CD8-positive, alpha-beta memory T cell (primary cell): ENCODE results near the gene ERG. TPM values are rescaled to one million over a fixed set of nuclear protein-coding genes. Genes with fewer than 3 reads are reported as not detected.

ENCODE experiments used
- CTCF ChIA-PET: fragments of 350-600 bp; sonication (Branson Sonifier 250); formaldehyde crosslinking; loops from one replicate; lab custom pipeline; 2021; ENCODE audit warnings: antibody characterized with exemption; lab: Charles Lee
- POLR2A ChIA-PET: fragments of 350-600 bp; sonication (Branson Sonifier 250); formaldehyde crosslinking; loops from one replicate; lab custom pipeline; 2021; ENCODE audit warnings: antibody characterized with exemption; lab: Charles Lee
- DNase-seq, 5 donors: peaks; one replicate each; pipeline versions ENCODE4 v3.0.0 to v3.0.0-alpha.2; 2020 to 2022; ENCODE audit warnings: mixed read lengths in 1 of 5
- H3K27ac ChIP-seq: one replicate; pipeline ENCODE4 v1.7.0; 2013; ENCODE audit warnings: low read depth, mild to moderate bottlenecking, low read length, moderate library complexity
- H3K27me3 ChIP-seq: 2 replicates; pipeline ENCODE4 v1.7.0; 2013; ENCODE audit warnings: low read length, mild to moderate bottlenecking; ENCODE audit not compliant: insufficient read depth, poor library complexity, severe bottlenecking
- H3K36me3 ChIP-seq: 2 replicates; pipeline ENCODE4 v1.7.0; 2013; ENCODE audit warnings: mild to moderate bottlenecking, low read length, moderate library complexity; ENCODE audit not compliant: insufficient read depth
- H3K4me1 ChIP-seq: 2 replicates; pipeline ENCODE4 v1.7.0; 2013; ENCODE audit warnings: mild to moderate bottlenecking, low read length, moderate library complexity; ENCODE audit not compliant: insufficient read depth
- H3K4me3 ChIP-seq: 2 replicates; pipeline ENCODE4 v1.7.0; 2013; ENCODE audit warnings: mild to moderate bottlenecking, low read length
- H3K9me3 ChIP-seq: 2 replicates; pipeline ENCODE4 v1.7.0; 2013; ENCODE audit warnings: mild to moderate bottlenecking, low read length
- H3K27ac Mint-ChIP-seq, 8 donors: one replicate each; pipeline ENCODE4 v1.8.0; 2020 to 2021; ENCODE audit warnings: mixed read lengths in 8 of 8, mild to moderate bottlenecking in 6 of 8, inconsistent platforms in 3 of 8, moderate library complexity in 3 of 8
- H3K27me3 Mint-ChIP-seq, 2 donors: one replicate each; pipeline ENCODE4 v1.8.0; 2020 to 2021; ENCODE audit warnings: mixed read lengths in 2 of 2, mild to moderate bottlenecking in 1 of 2, moderate library complexity in 1 of 2
- H3K36me3 Mint-ChIP-seq, 3 donors: one replicate each; pipeline ENCODE4 v1.8.0; 2020 to 2021; ENCODE audit warnings: mixed read lengths in 3 of 3, inconsistent platforms in 1 of 3, mild to moderate bottlenecking in 1 of 3
- H3K4me1 Mint-ChIP-seq, 3 donors: one replicate each; pipeline ENCODE4 v1.8.0; 2020 to 2021; ENCODE audit warnings: mixed read lengths in 3 of 3, inconsistent platforms in 1 of 3, mild to moderate bottlenecking in 1 of 3
- H3K4me3 Mint-ChIP-seq, 7 donors: one replicate each; pipeline ENCODE4 v1.8.0; 2020 to 2021; ENCODE audit warnings: mixed read lengths in 7 of 7, mild to moderate bottlenecking in 6 of 7, moderate library complexity in 4 of 7, inconsistent platforms in 2 of 7
- H3K9me3 Mint-ChIP-seq, 5 donors: one replicate each; pipeline ENCODE4 v1.8.0; 2020 to 2022; ENCODE audit warnings: mixed read lengths in 5 of 5, mild to moderate bottlenecking in 3 of 5, moderate library complexity in 2 of 5, inconsistent platforms in 1 of 5
- polyA plus RNA-seq: library from polyadenylated mRNA; unstranded; fragments of 300-500 nt; fragmentation: Illumina TruSeq; gene quantifications from one replicate; pipeline ENCODE4 v1.2.3, GENCODE V29; 2021
- total RNA-seq, 2 experiments: library from RNA; stranded (reverse); gene quantifications; one replicate each; pipeline ENCODE4 v1.2.3, GENCODE V29; 2021

Gene ERG
- total and polyA plus RNA-seq, 3 experiments from 2014 or later = not detected

DNA sequence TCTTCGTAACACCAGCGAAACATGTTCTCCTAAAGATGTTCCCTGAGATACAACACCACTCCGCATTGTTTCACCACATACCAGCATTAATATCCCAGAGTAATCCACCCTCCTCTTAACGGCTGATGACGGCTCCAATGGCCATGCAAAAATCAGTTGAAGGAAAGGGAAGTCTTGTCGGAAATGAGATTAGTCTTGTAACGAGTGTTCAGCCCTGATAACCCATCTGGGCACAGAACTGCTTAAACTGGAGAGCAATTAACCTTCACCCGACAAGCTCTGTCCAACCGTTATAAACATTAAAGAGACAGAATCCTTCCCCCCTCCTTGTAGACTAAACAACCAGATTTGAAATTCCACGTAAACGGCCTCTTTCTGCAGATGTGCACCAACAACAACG is 21.9 kb downstream of the ERG start:
- peaks cover 0 to 8% (median 0%) of the 10 kb centered on the region in 5 donors for H3K9me3 Mint-ChIP-seq
- no peak overlapping the region for H3K27ac Mint-ChIP-seq
- Histone ChIP-seq H3K4me1 (no peaks in the 10 kb centered on the region), H3K27me3 (peaks cover 17% of the 10 kb centered on the region), H3K9me3 (no peaks in the 10 kb centered on the region), H3K27ac (no peak overlapping the region), H3K36me3 (no peaks in the 10 kb centered on the region), H3K4me3 (no peak overlapping the region)
- H3K4me3 Mint-ChIP-seq = no peak overlapping the region
- ChIA-PET CTCF (no interaction called here), POLR2A (no interaction called here)
- H3K36me3 Mint-ChIP-seq = peaks cover 0 to 2% (median 0%) of the 10 kb centered on the region in 3 donors
- DNase-seq = no peak
- no peaks in the 10 kb centered on the region for H3K4me1 Mint-ChIP-seq
- peaks cover 16 to 55% of the 10 kb centered on the region in 2 donors for H3K27me3 Mint-ChIP-seq

DNA sequence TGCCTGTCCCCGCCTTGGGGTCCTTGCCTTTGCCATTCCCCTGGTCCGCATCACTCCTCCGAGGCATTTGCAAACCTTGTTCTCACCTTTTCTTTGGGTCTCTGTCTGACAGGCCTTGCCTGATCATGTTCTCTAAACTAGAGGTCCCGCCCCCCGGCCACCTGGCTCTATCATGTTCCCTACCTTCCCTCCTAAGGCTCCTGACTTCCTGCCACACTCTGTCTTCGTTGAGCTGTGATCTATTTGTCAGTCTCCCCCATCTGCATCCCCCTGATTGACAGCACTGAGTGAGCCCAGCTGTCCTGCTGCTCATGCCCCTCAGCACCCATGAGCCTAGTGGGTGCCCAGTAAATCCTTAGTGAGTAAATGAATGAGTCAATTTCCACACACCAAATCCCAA is 22.8 kb downstream of the ERG start:
- no peak overlapping the region for H3K4me3 ChIP-seq
- POLR2A ChIA-PET = no interaction called here
- peak overlapping the region in 1 of 8 donors; percentile 26 for H3K27ac Mint-ChIP-seq
- H3K4me1 Mint-ChIP-seq = no peaks in the 10 kb centered on the region
- peaks cover 0 to 2% (median 0%) of the 10 kb centered on the region in 3 donors for H3K36me3 Mint-ChIP-seq
- H3K27me3 Mint-ChIP-seq = peaks cover 16 to 55% of the 10 kb centered on the region in 2 donors
- no peak for DNase-seq
- H3K4me3 Mint-ChIP-seq = no peak overlapping the region
- peaks cover 17% of the 10 kb centered on the region for H3K27me3 ChIP-seq
- no peaks in the 10 kb centered on the region for H3K36me3 ChIP-seq
- no peaks in the 10 kb centered on the region for H3K9me3 ChIP-seq
- H3K4me1 ChIP-seq = no peaks in the 10 kb centered on the region
- H3K9me3 Mint-ChIP-seq = peaks cover 0 to 8% (median 0%) of the 10 kb centered on the region in 5 donors
- H3K27ac ChIP-seq = no peak overlapping the region
- CTCF ChIA-PET = no interaction called here

DNA sequence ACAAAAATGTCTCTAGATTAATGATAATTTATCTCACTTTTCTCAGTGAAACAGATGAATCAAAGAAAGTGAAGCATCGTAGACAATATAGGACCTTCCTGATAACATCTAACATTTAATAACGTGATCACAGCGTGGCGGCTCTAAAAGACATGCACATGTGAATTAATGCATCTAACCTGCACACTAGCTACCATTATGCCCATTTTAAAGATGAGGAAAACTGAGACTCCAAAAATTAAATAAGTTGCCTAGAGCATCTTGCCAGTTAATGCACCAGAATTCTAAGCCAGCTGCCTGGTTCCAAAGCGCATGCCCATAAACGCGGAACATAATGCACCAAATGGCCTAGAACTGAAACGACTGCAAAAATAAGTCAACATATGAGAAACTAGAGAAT is 23.5 kb downstream of the ERG start:
- DNase-seq = no peak
- Histone ChIP-seq H3K9me3 (no peaks in the 10 kb centered on the region), H3K4me1 (no peaks in the 10 kb centered on the region), H3K36me3 (no peaks in the 10 kb centered on the region), H3K27ac (no peak overlapping the region), H3K4me3 (no peak overlapping the region), H3K27me3 (peaks cover 16% of the 10 kb centered on the region)
- Mint-ChIP-seq H3K27ac (no peak overlapping the region), H3K9me3 (peaks cover 0 to 8% (median 0%) of the 10 kb centered on the region in 5 donors), H3K4me3 (no peak overlapping the region), H3K4me1 (no peaks in the 10 kb centered on the region), H3K36me3 (peaks cover 0 to 2% (median 0%) of the 10 kb centered on the region in 3 donors), H3K27me3 (peaks cover 16 to 55% of the 10 kb centered on the region in 2 donors)
- POLR2A ChIA-PET = no interaction called here
- CTCF ChIA-PET = no interaction called here

DNA sequence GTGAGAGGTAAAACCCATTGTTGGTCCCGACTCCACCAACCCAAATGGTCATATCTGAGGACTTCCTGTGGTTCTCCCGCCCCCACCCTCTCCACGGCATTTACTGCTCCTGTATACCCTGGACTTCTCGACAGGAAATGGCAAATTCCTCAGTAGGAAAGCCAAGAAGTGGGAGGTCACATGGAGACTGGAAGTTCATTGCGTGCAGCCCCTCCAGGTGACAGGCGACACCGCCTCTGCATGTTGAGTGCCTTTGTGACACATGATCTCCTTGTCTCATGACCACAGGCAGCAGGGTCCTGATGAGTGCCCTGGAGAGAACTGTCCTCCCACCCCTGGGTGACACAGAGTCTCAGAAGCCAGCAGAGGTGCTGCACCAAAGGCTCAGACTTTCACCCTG is 24.2 kb downstream of the ERG start:
- Histone ChIP-seq H3K9me3 (no peaks in the 10 kb centered on the region), H3K27me3 (peaks cover 10% of the 10 kb centered on the region), H3K27ac (no peak overlapping the region), H3K4me3 (no peak overlapping the region), H3K4me1 (no peaks in the 10 kb centered on the region), H3K36me3 (no peaks in the 10 kb centered on the region)
- H3K9me3 Mint-ChIP-seq = peaks cover 0 to 8% (median 0%) of the 10 kb centered on the region in 5 donors
- H3K4me1 Mint-ChIP-seq = no peaks in the 10 kb centered on the region
- POLR2A ChIA-PET = no interaction called here
- no peak overlapping the region for H3K4me3 Mint-ChIP-seq
- CTCF ChIA-PET = no interaction called here
- H3K27me3 Mint-ChIP-seq = peaks cover 15 to 55% of the 10 kb centered on the region in 2 donors
- peaks cover 0 to 2% (median 0%) of the 10 kb centered on the region in 3 donors for H3K36me3 Mint-ChIP-seq
- DNase-seq = no peak
- no peak overlapping the region for H3K27ac Mint-ChIP-seq

DNA sequence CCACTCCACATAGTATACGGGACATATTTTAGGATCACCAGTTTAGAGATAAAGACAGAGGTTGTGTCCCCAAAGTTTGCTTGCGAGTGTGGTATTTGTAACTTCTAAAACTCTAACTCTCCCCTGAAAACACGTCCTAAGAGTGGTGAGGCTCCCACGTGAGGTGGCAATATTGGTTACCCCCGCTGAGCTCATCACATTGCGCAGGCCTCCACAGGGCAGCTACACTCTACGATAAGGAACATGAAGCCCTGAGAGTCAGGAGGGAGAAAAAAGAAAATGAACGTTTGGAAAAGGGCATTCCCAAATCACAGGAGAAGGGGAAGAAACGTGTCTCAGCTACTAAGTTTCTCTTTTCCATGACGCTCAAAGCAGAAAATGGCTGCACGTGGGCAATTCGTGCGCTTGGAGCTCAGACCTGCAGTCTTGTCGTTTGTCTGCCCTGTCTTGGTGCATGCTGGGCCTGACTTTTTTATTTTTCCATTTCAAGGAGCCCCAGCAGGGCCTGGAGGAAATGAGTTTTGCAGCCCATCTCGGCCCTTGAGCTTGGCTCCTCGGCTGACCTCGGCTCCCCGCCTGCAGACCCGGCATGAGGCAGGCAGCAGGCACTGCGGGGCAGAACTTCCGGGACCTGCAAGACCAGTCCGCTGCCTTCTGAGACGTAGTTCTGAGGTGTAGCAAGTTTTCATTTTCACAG is 25.7 kb downstream of the ERG start:
- H3K27ac Mint-ChIP-seq = no peak overlapping the region
- peaks cover 0 to 8% (median 0%) of the 10 kb centered on the region in 5 donors for H3K9me3 Mint-ChIP-seq
- H3K4me3 Mint-ChIP-seq = no peak overlapping the region
- Histone ChIP-seq H3K4me3 (no peak overlapping the region), H3K4me1 (no peaks in the 10 kb centered on the region), H3K27ac (no peak overlapping the region), H3K9me3 (no peaks in the 10 kb centered on the region), H3K36me3 (no peaks in the 10 kb centered on the region), H3K27me3 (peaks cover 10% of the 10 kb centered on the region)
- CTCF ChIA-PET = no interaction called here
- POLR2A ChIA-PET = no interaction called here
- H3K4me1 Mint-ChIP-seq = no peaks in the 10 kb centered on the region
- DNase-seq = no peak
- H3K36me3 Mint-ChIP-seq = peaks cover 0 to 2% (median 0%) of the 10 kb centered on the region in 3 donors
- H3K27me3 Mint-ChIP-seq = peaks cover 15 to 46% of the 10 kb centered on the region in 2 donors

DNA sequence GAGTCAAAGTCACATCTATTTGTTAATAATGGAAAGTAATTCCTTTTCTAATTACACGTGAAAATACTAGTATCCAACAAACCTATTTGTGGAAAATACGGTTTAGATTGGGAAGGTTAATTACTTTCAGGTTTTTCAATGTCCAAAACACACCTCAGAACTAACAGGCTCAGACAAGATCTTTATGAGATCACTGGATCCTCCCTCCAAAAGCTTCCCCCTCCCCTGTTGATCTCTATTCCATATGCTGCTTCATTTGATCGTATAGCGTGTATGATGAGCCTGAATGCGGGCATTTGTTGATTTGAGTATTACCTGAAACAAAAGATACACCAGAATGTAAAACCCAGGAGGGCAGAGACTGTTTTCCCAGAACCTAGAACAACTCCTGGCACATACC is 26.5 kb downstream of the ERG start:
- ChIA-PET CTCF (no interaction called here), POLR2A (no interaction called here)
- no peaks in the 10 kb centered on the region for H3K9me3 ChIP-seq
- no peak overlapping the region for H3K4me3 Mint-ChIP-seq
- peaks cover 15 to 41% of the 10 kb centered on the region in 2 donors for H3K27me3 Mint-ChIP-seq
- H3K27ac Mint-ChIP-seq = no peak overlapping the region
- peaks cover 0 to 2% (median 0%) of the 10 kb centered on the region in 3 donors for H3K36me3 Mint-ChIP-seq
- peaks cover 0 to 8% (median 1%) of the 10 kb centered on the region in 5 donors for H3K9me3 Mint-ChIP-seq
- no peaks in the 10 kb centered on the region for H3K36me3 ChIP-seq
- H3K4me1 ChIP-seq = no peaks in the 10 kb centered on the region
- no peaks in the 10 kb centered on the region for H3K4me1 Mint-ChIP-seq
- no peak for DNase-seq
- H3K27me3 ChIP-seq = peaks cover 10% of the 10 kb centered on the region
- H3K4me3 ChIP-seq = no peak overlapping the region
- H3K27ac ChIP-seq = no peak overlapping the region

DNA sequence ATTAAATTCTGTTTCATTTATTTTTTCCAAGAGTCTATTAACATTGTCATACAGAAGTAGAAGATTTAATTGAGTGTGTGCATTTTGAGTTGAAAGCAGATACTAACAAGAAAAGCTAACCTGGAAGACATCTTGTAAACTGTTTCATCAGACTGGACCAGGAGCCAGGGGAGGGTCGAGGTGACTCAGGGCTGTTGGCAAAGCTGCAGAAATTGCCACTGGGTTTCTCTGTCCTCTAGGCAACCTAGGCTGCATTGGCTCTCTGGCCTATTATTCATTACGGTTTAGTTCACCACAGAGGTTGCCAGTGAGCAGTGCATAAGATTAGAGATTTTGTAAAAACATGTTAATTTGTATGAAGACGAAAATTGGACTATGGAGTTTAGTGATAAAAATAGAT is 27.5 kb downstream of the ERG start:
- no peaks in the 10 kb centered on the region for H3K4me1 ChIP-seq
- H3K4me3 ChIP-seq = no peak overlapping the region
- H3K36me3 Mint-ChIP-seq = peaks cover 0 to 2% (median 0%) of the 10 kb centered on the region in 3 donors
- no peaks in the 10 kb centered on the region for H3K9me3 ChIP-seq
- H3K4me1 Mint-ChIP-seq = no peaks in the 10 kb centered on the region
- no peaks in the 10 kb centered on the region for H3K36me3 ChIP-seq
- peaks cover 15 to 31% of the 10 kb centered on the region in 2 donors for H3K27me3 Mint-ChIP-seq
- H3K27ac Mint-ChIP-seq = no peak overlapping the region
- POLR2A ChIA-PET = no interaction called here
- no peak overlapping the region for H3K4me3 Mint-ChIP-seq
- CTCF ChIA-PET = no interaction called here
- peaks cover 0 to 8% (median 1%) of the 10 kb centered on the region in 5 donors for H3K9me3 Mint-ChIP-seq
- H3K27ac ChIP-seq = no peak overlapping the region
- no peak for DNase-seq
- H3K27me3 ChIP-seq = peaks cover 10% of the 10 kb centered on the region

DNA sequence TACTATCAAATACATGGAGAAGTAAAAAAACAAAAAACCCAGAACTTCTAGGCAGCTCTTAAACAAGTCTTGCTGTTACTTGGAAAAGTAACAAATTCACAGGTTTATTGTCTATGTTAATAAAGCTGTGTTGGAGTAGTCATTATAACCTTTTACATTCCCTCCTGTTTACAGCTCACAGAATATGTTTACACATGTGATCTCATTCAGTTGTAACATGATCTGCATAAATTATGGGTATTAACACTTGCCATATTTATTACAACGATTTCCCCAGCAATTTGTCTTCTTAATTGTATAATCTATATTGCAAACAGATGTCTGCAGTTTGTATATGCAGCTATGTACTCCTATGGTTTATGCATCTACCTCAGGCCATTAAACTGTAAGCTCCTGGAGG is 28.6 kb downstream of the ERG start:
- no peaks in the 10 kb centered on the region for H3K4me1 Mint-ChIP-seq
- DNase-seq = no peak
- no peaks in the 10 kb centered on the region for H3K9me3 ChIP-seq
- CTCF ChIA-PET = no interaction called here
- no peak overlapping the region for H3K27ac Mint-ChIP-seq
- H3K4me3 Mint-ChIP-seq = no peak overlapping the region
- peaks cover 6% of the 10 kb centered on the region for H3K27me3 ChIP-seq
- H3K36me3 ChIP-seq = no peaks in the 10 kb centered on the region
- H3K27me3 Mint-ChIP-seq = peaks cover 7 to 26% of the 10 kb centered on the region in 2 donors
- POLR2A ChIA-PET = no interaction called here
- no peaks in the 10 kb centered on the region for H3K4me1 ChIP-seq
- peaks cover 0 to 5% (median 4%) of the 10 kb centered on the region in 5 donors for H3K9me3 Mint-ChIP-seq
- no peak overlapping the region for H3K4me3 ChIP-seq
- H3K27ac ChIP-seq = no peak overlapping the region
- no peaks in the 10 kb centered on the region for H3K36me3 Mint-ChIP-seq
